Amniotic stem cell (primary cell): ENCODE results near the gene SAMM50.
"Not testable (repeated sequence)": the region's sequence is repeated elsewhere in the genome, so short reads cannot be mapped to it uniquely, and the experiment has no call there.

Experiments
- DNase-seq: peaks from one replicate; lab custom pipeline; 2025; lab: John Stamatoyannopoulos, UW

SAMM50 gene

GRCh38 chr22:44000123-44000522 lies 44.9 kb downstream of the SAMM50 start:
- no peak for DNase-seq

GRCh38 chr22:44001521-44001920 lies 46.3 kb downstream of the SAMM50 start:
- no peak for DNase-seq

GRCh38 chr22:44002324-44002723 lies 47.1 kb downstream of the SAMM50 start:
- DNase-seq, result no peak

GRCh38 chr22:44002997-44003396 lies 47.8 kb downstream of the SAMM50 start:
- no peak for DNase-seq

- DNase-seq, result no peak
Measured at GRCh38 chr22:44003405-44004103, 48.3 kb downstream of the SAMM50 start.

- DNase-seq, result no peak
Measured at GRCh38 chr22:44004104-44004460, 48.8 kb downstream of the SAMM50 start.

GRCh38 chr22:44005524-44005923 lies 50.3 kb downstream of the SAMM50 start:
- DNase-seq, result no peak

- DNase-seq, result no peak
Measured at GRCh38 chr22:44012162-44012561, 56.9 kb downstream of the SAMM50 start.

GRCh38 chr22:44012591-44012990 lies 57.3 kb downstream of the SAMM50 start:
- DNase-seq, result no peak

- DNase-seq, result no peak
Measured at GRCh38 chr22:44014241-44014640, 59.0 kb downstream of the SAMM50 start.

GRCh38 chr22:44016586-44016985 lies 61.3 kb downstream of the SAMM50 start:
- not testable (repeated sequence) for DNase-seq

GRCh38 chr22:44018594-44018993 lies 63.4 kb downstream of the SAMM50 start:
- no peak for DNase-seq

GRCh38 chr22:44019416-44019815 lies 64.2 kb downstream of the SAMM50 start:
- DNase-seq, result no peak

- DNase-seq, result no peak
Measured at GRCh38 chr22:44019846-44020245, 64.6 kb downstream of the SAMM50 start.

- no peak for DNase-seq
Measured at GRCh38 chr22:44020981-44021380, 65.7 kb downstream of the SAMM50 start.

- no peak for DNase-seq
Measured at GRCh38 chr22:44023404-44024287, 68.4 kb downstream of the SAMM50 start.

- DNase-seq, result no peak
Measured at GRCh38 chr22:44024288-44024921, 69.2 kb downstream of the SAMM50 start, which contains the start of gene PARVB. PARVB (plus strand) TSS chr22:44024302; CDS start chr22:44024340, 38 bp downstream.

GRCh38 chr22:44025171-44026065 lies 70.2 kb downstream of the SAMM50 start:
- no peak for DNase-seq

- no peak for DNase-seq
Measured at GRCh38 chr22:44026066-44026629, 70.9 kb downstream of the SAMM50 start.

- DNase-seq, result no peak
Measured at GRCh38 chr22:44026630-44027511, 71.6 kb downstream of the SAMM50 start.
